Stimulated activated naive CD4-positive, alpha-beta T cell treated with Interleukin-2 at 50 U/mL for 16 hours (primary cell): ENCODE measurements around the gene HOXA1.

ENCODE experiments used
- DNase-seq: peaks from one replicate; lab custom pipeline; 2025; lab: John Stamatoyannopoulos, UW

Gene HOXA1

DNA sequence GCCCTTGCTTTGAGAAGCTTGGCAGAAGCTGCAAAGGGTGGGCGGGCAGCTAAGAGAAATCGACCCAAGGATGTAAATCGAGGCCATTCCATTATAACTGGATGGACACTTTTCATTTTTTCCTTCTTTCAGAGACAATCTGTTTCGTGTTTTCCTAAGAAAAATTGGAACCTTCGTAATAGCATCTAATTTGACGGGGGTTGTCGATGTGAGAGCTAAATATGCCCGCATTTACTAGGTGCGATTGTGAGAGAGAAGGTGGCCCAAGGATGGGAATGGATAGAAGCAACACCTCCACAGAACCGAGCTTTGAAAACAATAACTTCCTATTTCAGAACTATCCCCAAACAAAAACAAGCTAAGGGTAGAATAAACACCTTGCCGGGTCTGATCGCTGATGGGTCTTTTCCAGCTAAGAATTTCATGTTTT lies 35.6 kb upstream of the HOXA1 start:
- DNase-seq, result no peak

DNA sequence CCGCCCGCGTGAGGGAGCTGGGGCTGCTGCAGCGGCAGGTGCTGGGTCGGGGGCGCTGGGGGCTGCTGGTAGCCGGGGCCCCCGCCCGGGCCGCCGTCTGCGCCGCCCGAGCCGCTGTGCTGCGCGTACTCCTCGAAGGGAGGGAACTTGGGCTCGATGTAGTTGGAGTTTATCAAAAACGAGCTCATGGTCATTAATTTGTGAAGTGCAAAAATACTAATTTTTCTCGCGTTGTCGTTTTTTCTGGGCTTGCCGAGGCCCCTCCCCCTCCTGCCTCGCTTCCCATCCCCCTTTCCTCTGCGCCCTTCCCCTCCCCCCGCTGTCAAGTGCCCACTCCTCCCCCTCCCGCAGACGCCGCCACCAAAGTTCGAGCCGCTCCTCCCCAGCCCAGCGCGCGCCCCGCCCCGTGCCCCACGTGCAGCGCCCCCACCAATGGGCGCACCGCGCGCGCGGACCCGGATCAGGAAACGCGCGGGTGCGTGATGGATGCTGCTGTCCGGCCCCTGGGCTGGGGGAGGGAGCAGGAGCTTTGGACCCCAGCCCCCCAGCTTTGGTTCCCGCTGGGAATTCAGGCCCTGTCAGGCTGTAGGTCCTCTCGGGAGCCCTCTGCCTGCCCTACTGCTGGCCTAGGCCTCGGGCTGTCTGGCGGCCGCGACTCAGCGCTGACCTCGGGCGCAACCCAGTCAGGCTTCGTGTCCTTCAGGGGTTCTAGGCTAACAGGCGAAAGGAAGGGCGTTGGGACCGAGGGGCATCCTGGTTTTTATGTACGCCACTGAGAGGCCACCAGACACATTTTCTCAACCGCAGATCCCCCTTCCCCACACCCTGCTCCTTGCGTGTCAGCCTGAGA lies 35.0 kb upstream of the HOXA1 start, which contains the start of gene HOXA4:
TSS of gene HOXA4 (minus strand) at position 218 of the 850 bp plus-strand sequence. CDS start at position 194, 24 bp downstream.
- peak; percentile 74 for DNase-seq

DNA sequence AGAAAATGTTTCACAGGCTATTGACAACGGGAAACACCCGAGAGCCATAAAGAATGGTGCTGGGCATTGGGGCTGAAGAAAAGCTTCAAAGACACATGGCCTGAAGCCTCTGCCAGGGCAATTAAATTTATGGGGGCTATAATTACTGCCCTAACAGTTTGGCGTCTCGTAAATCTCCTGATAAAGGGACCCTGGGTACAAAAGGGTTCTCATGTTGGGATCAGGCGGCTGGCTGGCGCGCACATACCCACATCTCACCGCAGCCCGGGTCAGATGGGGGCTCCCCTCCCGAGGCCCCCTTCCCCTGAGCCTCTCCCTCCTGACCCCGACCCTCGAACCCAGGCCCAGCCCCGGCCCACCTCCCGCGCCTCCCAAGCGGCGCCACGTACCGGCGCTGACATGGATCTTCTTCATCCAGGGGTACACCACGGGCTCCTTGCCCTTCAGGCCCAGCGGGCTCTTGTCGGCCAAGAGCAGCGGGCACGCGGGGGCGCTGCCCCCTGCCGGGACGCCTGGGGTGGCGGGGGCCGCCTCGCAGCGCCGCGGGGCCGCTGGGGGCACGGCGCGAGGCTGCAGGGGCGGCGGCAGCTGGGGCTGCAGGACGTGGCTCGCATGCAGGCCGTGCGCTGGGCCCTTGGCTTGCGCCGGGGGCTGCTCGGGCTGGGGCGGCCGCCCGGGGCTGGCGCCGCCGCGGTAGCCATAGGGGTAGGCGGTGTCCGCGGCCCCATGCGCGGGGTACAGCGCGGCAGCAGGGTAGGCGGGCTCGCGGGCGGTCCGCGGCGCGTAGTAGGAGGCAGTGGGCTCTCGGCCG lies 34.1 kb upstream of the HOXA1 start:
- no peak for DNase-seq

DNA sequence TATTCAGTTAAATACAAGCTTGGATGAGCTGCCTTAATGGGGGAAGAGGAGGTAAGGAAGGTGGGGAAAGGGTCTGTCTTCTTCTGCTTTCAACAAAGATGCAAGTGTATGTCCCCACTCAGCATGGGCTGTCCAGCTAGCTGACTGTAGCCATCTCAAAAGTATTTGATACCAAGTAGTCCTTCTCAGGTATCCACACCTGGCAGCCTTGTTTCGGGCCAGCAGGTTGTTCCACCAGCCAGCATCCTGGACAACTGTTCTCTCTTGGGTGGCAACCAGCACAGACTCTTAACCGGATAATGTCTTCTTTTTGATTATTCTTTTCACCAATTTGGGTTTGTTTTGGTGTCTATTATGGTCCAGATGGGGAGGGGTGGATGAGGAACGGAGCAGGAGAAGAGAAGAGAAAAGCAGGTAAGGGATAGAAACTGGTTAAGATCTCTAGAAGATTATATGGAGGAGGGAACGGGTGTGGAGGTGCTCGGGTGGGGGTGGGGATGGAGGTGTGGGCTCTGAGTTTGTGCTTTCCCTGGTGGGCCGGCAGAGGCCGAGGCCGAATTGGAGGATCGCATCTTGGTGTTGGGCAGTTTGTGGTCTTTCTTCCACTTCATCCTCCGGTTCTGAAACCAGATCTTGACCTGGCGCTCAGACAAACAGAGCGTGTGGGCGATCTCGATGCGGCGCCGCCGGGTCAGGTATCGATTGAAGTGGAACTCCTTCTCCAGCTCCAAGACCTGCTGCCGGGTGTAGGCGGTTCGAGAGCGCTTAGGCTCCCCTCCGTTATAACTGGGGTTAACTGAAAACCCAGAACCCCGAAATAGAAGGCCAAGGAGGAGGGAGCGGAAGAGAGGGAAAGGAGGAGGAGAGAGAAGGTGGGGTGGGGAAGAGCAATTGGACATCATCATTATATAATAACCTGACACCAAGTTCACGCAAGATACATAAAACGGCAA lies 33.3 kb upstream of the HOXA1 start:
- DNase-seq, result no peak

GRCh38 chr7:27128034-27128433 lies 32.2 kb upstream of the HOXA1 start:
- no peak for DNase-seq

GRCh38 chr7:27126596-27127327 lies 31.0 kb upstream of the HOXA1 start:
- DNase-seq, result no peak

GRCh38 chr7:27125986-27126394 lies 30.2 kb upstream of the HOXA1 start:
- DNase-seq, result no peak

- no peak for DNase-seq
Observed at GRCh38 chr7:27124902-27125689, 29.3 kb upstream of the HOXA1 start.

- no peak for DNase-seq
Observed at GRCh38 chr7:27124096-27124901, 28.5 kb upstream of the HOXA1 start.

DNA sequence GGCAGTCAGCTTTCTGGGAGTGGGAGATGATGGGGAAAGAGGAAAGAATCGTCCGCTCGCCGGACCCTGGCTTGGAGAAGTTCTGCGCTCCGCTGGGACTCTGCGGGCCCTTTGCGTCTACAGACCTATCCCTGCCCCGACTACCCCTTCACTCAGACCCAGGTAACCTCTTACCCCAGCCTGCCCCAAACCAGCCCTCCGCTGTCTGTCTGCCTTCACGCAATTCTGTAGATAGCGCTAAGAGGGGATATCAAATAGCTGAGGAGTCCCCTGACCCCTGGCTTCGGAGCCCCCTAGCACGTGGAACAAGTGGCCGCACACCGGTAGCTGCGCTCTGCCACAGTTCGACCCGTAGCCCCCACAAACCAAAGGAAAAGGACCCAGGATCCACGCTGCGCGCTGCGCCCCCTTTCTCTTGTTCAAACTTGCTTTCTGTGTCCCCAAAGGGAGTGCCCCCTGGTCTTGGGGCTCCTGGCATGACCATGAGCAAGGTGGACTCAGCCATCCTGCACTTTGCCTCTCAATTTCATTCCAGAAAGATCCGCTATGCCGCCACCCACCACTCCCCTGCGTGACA lies 27.8 kb upstream of the HOXA1 start:
- DNase-seq, result no peak

DNA sequence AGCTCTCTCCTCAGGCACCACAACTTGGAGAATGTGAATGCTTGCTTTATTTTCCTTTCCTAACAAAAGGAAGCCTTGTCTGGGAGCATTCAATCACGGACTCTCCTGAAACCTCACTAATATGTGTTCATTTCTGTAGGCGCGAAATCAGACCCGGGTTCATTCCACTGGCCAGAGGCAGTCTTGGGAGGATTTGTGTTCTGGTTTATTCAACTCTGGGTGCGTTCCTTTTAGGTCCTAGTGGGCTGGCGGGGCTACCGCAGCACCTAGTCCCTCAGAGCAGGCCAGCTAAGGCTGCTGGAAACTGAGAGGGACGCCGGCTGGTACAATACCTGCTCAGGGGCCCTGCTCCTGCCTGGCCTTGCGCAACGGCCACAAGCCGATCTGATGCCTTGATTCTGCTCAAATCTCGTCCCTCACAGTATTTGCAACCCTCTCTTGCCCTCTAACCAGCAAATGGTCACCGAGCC lies 27.2 kb upstream of the HOXA1 start:
- DNase-seq, result no peak

GRCh38 chr7:27122077-27122910 lies 26.5 kb upstream of the HOXA1 start:
- no peak for DNase-seq

DNA sequence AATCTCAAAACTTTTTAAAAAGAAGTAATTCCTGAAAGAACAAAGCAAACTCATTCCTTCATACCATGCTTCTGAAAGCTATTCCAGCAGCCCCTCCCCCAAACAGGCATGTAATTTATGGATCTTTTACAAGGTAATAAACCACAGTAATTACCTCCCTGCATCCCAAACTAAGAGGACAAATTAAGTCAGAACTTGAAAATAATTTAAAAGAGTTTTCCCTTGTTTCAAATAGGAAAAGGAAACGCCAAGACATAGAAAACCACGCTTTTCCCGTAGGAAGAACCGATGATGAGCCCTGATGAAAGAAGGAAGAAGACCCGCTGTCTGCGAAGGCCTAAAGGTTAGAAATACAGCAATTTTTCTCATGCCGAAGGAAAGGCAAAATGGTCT lies 25.9 kb upstream of the HOXA1 start:
- DNase-seq, result no peak

GRCh38 chr7:27119412-27119911 lies 23.7 kb upstream of the HOXA1 start:
- no peak for DNase-seq

- no peak for DNase-seq
Observed at GRCh38 chr7:27118580-27118979, 22.8 kb upstream of the HOXA1 start.

- no peak for DNase-seq
Observed at GRCh38 chr7:27117887-27118491, 22.2 kb upstream of the HOXA1 start.
